ENCODE results near the gene UBLCP1. TPM values are rescaled to one million over a fixed set of nuclear protein-coding genes. Genes with fewer than 3 reads are reported as not detected.

The UBLCP1 gene
- total RNA-seq, 2 donors from 2014 or later = 13.2 to 16.2 TPM

GRCh38 chr5:159243385-159243784 lies 19.7 kb upstream of the UBLCP1 start:
- H3K36me3 ChIP-seq (replicated peaks in 1 of 2; ENCODE audit: insufficient read depth in 1 of 2, low read depth in 2 of 2) = no peaks in the 10 kb centered on the region
- ATAC-seq = no peak
- intact Hi-C loops (cut with DNase I) = no loop called here

DNA sequence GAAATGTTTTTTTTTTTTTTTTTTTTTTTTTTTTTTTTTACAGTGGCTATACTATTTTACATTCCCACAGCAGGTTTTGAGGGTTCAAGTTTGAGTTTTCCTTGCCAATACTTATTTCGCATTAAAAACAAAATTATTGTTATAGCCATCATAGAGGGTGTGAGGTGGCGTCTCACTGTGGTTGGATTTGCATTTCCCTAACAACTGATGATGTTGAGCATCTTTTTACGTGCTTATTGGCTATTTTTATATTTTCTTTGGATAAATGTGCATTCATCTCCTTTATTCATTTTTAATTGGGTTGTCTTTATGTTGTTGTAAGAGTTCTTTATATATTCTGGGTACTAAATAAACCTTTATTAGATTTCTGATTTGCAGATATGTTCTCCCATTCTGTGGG lies 18.9 kb upstream of the UBLCP1 start:
- H3K4me1 ChIP-seq = no peaks in the 10 kb centered on the region

More at GRCh38 chr5:159243385-159243784, 19.7 kb upstream of the UBLCP1 start:
- H3K4me3 ChIP-seq = no peak overlapping the region
- H3K27me3 ChIP-seq = peaks cover 0 to 7% of the 10 kb centered on the region in 2 donors
- no peak overlapping the region for H3K27ac ChIP-seq
- no peaks in the 10 kb centered on the region for H3K4me1 ChIP-seq
- DNase-seq = no peak
- TF ChIP-seq POLR2A (IDR thresholded peaks at IDR 0.05) = no peak
- TF ChIP-seq, protein P1, sequence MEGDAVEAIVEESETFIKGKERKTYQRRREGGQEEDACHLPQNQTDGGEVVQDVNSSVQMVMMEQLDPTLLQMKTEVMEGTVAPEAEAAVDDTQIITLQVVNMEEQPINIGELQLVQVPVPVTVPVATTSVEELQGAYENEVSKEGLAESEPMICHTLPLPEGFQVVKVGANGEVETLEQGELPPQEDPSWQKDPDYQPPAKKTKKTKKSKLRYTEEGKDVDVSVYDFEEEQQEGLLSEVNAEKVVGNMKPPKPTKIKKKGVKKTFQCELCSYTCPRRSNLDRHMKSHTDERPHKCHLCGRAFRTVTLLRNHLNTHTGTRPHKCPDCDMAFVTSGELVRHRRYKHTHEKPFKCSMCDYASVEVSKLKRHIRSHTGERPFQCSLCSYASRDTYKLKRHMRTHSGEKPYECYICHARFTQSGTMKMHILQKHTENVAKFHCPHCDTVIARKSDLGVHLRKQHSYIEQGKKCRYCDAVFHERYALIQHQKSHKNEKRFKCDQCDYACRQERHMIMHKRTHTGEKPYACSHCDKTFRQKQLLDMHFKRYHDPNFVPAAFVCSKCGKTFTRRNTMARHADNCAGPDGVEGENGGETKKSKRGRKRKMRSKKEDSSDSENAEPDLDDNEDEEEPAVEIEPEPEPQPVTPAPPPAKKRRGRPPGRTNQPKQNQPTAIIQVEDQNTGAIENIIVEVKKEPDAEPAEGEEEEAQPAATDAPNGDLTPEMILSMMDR (IDR thresholded peaks at IDR 0.05) = no peak
- H3K9me3 ChIP-seq = no peaks in the 10 kb centered on the region

DNA sequence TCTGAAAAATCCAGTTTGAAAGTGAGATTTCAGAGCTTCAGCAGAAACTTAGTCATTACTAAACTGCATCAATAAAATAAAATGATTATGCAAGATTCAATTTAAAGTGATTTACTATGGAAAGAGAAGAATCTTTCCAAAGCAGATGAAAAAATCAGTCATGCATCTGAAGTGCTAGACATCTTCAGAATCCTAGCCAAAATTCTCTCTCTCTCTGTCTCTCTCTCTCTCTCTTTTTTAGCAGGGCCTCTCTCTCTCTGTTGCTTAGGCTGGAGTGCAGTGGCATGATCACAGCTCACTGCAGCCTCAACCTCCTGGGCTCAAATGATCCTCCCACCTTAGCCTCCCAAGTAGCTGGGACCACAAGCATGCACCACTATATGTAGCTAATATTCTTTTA lies 18.2 kb upstream of the UBLCP1 start:
- H3K27me3 ChIP-seq = peaks cover 0 to 7% of the 10 kb centered on the region in 2 donors
- H3K4me1 ChIP-seq = no peaks in the 10 kb centered on the region
- no peak overlapping the region for H3K4me3 ChIP-seq
- H3K27ac ChIP-seq = no peak overlapping the region
- no peaks in the 10 kb centered on the region for H3K36me3 ChIP-seq (replicated peaks in 1 of 2; ENCODE audit: insufficient read depth in 1 of 2, low read depth in 2 of 2)
- no peak for TF ChIP-seq POLR2A (IDR thresholded peaks at IDR 0.05)
- TF ChIP-seq, protein P1 (IDR thresholded peaks at IDR 0.05) = no peak
- H3K9me3 ChIP-seq = no peaks in the 10 kb centered on the region
- DNase-seq = no peak
- intact Hi-C loops (cut with DNase I) = no loop called here
- ATAC-seq = no peak

More for the DNA sequence above, 18.9 kb upstream of the UBLCP1 start:
- no peaks in the 10 kb centered on the region for H3K9me3 ChIP-seq
- intact Hi-C loops (cut with DNase I) = no loop called here
- DNase-seq (no peak), ATAC-seq (no peak)
- WGBS, 2 donors = 67 to 68% methylated on average over 3 of the region's 3 CpGs
- H3K27me3 ChIP-seq = peaks cover 0 to 7% of the 10 kb centered on the region in 2 donors
- H3K36me3 ChIP-seq (replicated peaks in 1 of 2; ENCODE audit: insufficient read depth in 1 of 2, low read depth in 2 of 2) = no peaks in the 10 kb centered on the region
- no peak overlapping the region for H3K4me3 ChIP-seq
- H3K27ac ChIP-seq = no peak overlapping the region
- TF ChIP-seq, protein P1 (IDR thresholded peaks at IDR 0.05) = no peak
- no peak for TF ChIP-seq POLR2A (IDR thresholded peaks at IDR 0.05)

DNA sequence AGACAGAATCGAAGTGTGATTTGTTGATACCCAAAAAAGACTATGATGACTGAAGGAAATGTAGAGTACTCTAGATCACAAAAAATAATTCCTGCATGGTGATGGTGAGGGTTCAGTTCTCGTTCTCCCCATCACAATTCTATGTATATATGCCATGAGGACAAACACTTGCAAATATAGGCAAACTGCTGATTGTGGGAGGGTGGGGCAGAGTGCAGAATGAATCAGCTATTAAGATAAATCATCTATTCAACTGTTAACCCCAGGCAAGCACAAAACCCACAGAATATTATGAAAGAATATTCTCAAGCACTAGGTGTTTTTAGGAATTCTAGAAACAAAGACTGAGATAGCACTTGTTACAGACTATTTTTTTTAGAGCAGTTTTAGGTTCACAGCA lies 13.9 kb upstream of the UBLCP1 start:
- WGBS, 2 donors = 48 to 50% methylated on average over 2 of the region's 2 CpGs
- no peaks in the 10 kb centered on the region for H3K36me3 ChIP-seq (replicated peaks in 1 of 2; ENCODE audit: insufficient read depth in 1 of 2, low read depth in 2 of 2)
- TF ChIP-seq, protein P1 (IDR thresholded peaks at IDR 0.05) = no peak
- TF ChIP-seq POLR2A (IDR thresholded peaks at IDR 0.05) = no peak
- H3K9me3 ChIP-seq = no peaks in the 10 kb centered on the region
- H3K4me3 ChIP-seq = no peak overlapping the region
- intact Hi-C loops (cut with DNase I) = no loop called here
- DNase-seq = no peak
- H3K4me1 ChIP-seq = no peaks in the 10 kb centered on the region
- H3K27me3 ChIP-seq = peaks cover 0 to 3% of the 10 kb centered on the region in 2 donors
- H3K27ac ChIP-seq = no peak overlapping the region
- no peak for ATAC-seq

DNA sequence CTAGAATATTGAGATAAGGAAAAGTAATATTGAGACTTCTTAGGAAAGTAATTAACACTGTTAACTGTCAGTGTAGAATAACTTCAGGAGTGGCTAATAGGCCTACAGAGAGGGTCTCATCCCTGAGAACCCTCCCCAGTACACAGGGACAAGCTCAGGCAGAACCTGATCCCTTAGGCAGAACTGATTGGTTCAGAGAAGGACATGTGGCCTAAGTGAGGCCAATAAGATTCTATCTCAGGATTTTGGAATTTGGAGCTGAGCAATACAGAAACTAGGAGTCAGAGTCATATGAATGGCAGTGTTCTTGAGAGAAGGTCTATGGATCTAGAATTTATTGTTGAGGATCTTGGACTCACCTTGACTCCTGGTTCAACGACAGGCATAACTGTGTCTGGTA lies 10.9 kb upstream of the UBLCP1 start:
- no peaks in the 10 kb centered on the region for H3K36me3 ChIP-seq (replicated peaks in 1 of 2; ENCODE audit: insufficient read depth in 1 of 2, low read depth in 2 of 2)
- H3K9me3 ChIP-seq = no peaks in the 10 kb centered on the region
- no peak overlapping the region for H3K4me3 ChIP-seq
- no peaks in the 10 kb centered on the region for H3K4me1 ChIP-seq
- H3K27ac ChIP-seq = no peak overlapping the region
- ATAC-seq (no peak), DNase-seq (no peak)
- WGBS, 2 donors = 78 to 92% methylated on average over 1 of the region's 1 CpG
- peaks cover 0 to 3% of the 10 kb centered on the region in 2 donors for H3K27me3 ChIP-seq
- intact Hi-C loops (cut with DNase I) = no loop called here
- TF ChIP-seq, protein P1 (IDR thresholded peaks at IDR 0.05) = no peak
- no peak for TF ChIP-seq POLR2A (IDR thresholded peaks at IDR 0.05)
